GM12878 (cell line): ENCODE measurements around the gene CPSF4L. TPM values are rescaled to one million over a fixed set of nuclear protein-coding genes. Genes with fewer than 3 reads are reported as not detected.
A peak's percentile ranks its signal among the peaks of the same experiment; 100 is the strongest.

Experiments
- ATF7 ChIP-seq: fragments of 450-650 bp; IDR thresholded peaks from 2 replicates; pipeline ENCODE4 v1.6.1; 2016; ENCODE audit warnings: low read depth, mild to moderate bottlenecking
- BCL11A ChIP-seq: IDR thresholded peaks from 2 replicates; pipeline ENCODE4 v1.6.1; 2011; ENCODE audit warnings: low read depth, low read length
- EGR1 ChIP-seq, 2 experiments: IDR thresholded peaks; 1 replicate in 1 of 2; 2 replicates in 1 of 2; pipeline ENCODE4 v1.6.1; 2011 to 2012; ENCODE audit warnings: low read depth in 2 of 2, low read length in 2 of 2, borderline replicate concordance in 1 of 2, mild to moderate bottlenecking in 1 of 2, moderate library complexity in 1 of 2
- HCFC1 ChIP-seq: fragments of 150-350 bp; IDR thresholded peaks from 2 replicates; pipeline ENCODE4 v1.6.1; 2014; ENCODE audit warnings: low read length
- IRF5 ChIP-seq: fragments of 450-650 bp; IDR thresholded peaks from 2 replicates; pipeline ENCODE4 v1.6.1; 2017; ENCODE audit warnings: borderline replicate concordance
- MLLT1 ChIP-seq: fragments of 450-650 bp; IDR thresholded peaks from 2 replicates; pipeline ENCODE4 v1.6.1; 2016; ENCODE audit warnings: mild to moderate bottlenecking
- NR2F1 ChIP-seq: fragments of 450-650 bp; conservative IDR thresholded peaks from 2 replicates; pipeline ENCODE4 v1.6.1; 2017; ENCODE audit warnings: mild to moderate bottlenecking
- RAD21 ChIP-seq: IDR thresholded peaks from 2 replicates; pipeline ENCODE4 v1.6.1; 2011; ENCODE audit warnings: mild to moderate bottlenecking, low read depth, low read length, moderate library complexity; ENCODE audit not compliant: insufficient read depth
- SREBF1 ChIP-seq: IDR thresholded peaks from 2 replicates; pipeline ENCODE4 v1.6.1; 2012; ENCODE audit warnings: mild to moderate bottlenecking, low read length
- SREBF2 ChIP-seq: IDR thresholded peaks from 2 replicates; pipeline ENCODE4 v1.6.1; 2012; ENCODE audit warnings: mild to moderate bottlenecking, low read length
- ZNF24 ChIP-seq: fragments of 450-650 bp; IDR thresholded peaks from 2 replicates; pipeline ENCODE4 v1.6.1; 2017; ENCODE audit warnings: antibody characterized with exemption, mild to moderate bottlenecking
- ZNF622 ChIP-seq: fragments of 450-650 bp; IDR thresholded peaks from 2 replicates; pipeline ENCODE4 v1.6.1; 2017; ENCODE audit warnings: mild to moderate bottlenecking, inconsistent platforms
- polyA plus RNA-seq, 11 experiments: library from polyadenylated mRNA; depleted of rRNA in 4 of 11; unstranded in 6 of 11; stranded (reverse) in 5 of 11; fragments of >200 nt; fragmentation: Nextera tagmentation in 4 of 11; fragmentation: Illumina TruSeq in 1 of 11; extraction: Ambion mirVana in 4 of 11; extraction: Trizol in 1 of 11; gene quantifications; 1 replicate in 1 of 11; 2 replicates in 10 of 11; pipeline versions ENCODE4 v1.2.1 to v1.2.3, GENCODE V29; 2011 to 2016; ENCODE audit warnings: inconsistent platforms in 2 of 11, missing spikeins in 2 of 11, low read depth in 1 of 11
- total RNA-seq, 4 experiments: library from RNA; depleted of rRNA in 3 of 4; stranded (reverse); fragments of >200 nt in 3 of 4; fragmentation: Illumina TruSeq in 1 of 4; extraction: Trizol in 1 of 4; gene quantifications; 2 replicates each; pipeline versions ENCODE4 v1.2.1 to v1.2.3, GENCODE V29; 2013 to 2021
- TF ChIP-seq, protein P1 (sequence below): IDR thresholded peaks from 2 replicates; pipeline ENCODE4 v1.6.1; 2012; ENCODE audit warnings: improper control_type of control experiment, low read depth, low read length; ENCODE audit not compliant: insufficient replicate concordance
- TF ChIP-seq, protein P2 (sequence below): fragments of 450-650 bp; formaldehyde crosslinking; IDR thresholded peaks from 2 replicates; pipeline ENCODE4 v1.4.0; 2022; ENCODE audit warnings: mild to moderate bottlenecking, moderate library complexity

Gene CPSF4L
- total and polyA plus RNA-seq, 10 of the 15 experiments (the other 5 are each of a cell fraction or from before 2014, with no cell fraction given), result not detected

- TF ChIP-seq NR2F1 (peak; percentile 76), RAD21 (no peak), MLLT1 (peak; percentile 65), ATF7 (peak; percentile 28; the same call in 1 of the 2 replicates), ZNF24 (no peak), EGR1 (IDR thresholded peaks at IDR 0.05; ENCODE audit: borderline replicate concordance in 1 of 2, low read depth in 2 of 2, low read length in 2 of 2) (no peak), IRF5 (no peak), ZNF622 (no peak), SREBF2 (no peak), SREBF1 (no peak), HCFC1 (no peak), BCL11A (peak; percentile 19; the same call in 1 of the 2 replicates)
- TF ChIP-seq, protein P1, sequence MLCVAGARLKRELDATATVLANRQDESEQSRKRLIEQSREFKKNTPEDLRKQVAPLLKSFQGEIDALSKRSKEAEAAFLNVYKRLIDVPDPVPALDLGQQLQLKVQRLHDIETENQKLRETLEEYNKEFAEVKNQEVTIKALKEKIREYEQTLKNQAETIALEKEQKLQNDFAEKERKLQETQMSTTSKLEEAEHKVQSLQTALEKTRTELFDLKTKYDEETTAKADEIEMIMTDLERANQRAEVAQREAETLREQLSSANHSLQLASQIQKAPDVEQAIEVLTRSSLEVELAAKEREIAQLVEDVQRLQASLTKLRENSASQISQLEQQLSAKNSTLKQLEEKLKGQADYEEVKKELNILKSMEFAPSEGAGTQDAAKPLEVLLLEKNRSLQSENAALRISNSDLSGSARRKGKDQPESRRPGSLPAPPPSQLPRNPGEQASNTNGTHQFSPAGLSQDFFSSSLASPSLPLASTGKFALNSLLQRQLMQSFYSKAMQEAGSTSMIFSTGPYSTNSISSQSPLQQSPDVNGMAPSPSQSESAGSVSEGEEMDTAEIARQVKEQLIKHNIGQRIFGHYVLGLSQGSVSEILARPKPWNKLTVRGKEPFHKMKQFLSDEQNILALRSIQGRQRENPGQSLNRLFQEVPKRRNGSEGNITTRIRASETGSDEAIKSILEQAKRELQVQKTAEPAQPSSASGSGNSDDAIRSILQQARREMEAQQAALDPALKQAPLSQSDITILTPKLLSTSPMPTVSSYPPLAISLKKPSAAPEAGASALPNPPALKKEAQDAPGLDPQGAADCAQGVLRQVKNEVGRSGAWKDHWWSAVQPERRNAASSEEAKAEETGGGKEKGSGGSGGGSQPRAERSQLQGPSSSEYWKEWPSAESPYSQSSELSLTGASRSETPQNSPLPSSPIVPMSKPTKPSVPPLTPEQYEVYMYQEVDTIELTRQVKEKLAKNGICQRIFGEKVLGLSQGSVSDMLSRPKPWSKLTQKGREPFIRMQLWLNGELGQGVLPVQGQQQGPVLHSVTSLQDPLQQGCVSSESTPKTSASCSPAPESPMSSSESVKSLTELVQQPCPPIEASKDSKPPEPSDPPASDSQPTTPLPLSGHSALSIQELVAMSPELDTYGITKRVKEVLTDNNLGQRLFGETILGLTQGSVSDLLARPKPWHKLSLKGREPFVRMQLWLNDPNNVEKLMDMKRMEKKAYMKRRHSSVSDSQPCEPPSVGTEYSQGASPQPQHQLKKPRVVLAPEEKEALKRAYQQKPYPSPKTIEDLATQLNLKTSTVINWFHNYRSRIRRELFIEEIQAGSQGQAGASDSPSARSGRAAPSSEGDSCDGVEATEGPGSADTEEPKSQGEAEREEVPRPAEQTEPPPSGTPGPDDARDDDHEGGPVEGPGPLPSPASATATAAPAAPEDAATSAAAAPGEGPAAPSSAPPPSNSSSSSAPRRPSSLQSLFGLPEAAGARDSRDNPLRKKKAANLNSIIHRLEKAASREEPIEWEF, result no peak
- TF ChIP-seq, protein P2, sequence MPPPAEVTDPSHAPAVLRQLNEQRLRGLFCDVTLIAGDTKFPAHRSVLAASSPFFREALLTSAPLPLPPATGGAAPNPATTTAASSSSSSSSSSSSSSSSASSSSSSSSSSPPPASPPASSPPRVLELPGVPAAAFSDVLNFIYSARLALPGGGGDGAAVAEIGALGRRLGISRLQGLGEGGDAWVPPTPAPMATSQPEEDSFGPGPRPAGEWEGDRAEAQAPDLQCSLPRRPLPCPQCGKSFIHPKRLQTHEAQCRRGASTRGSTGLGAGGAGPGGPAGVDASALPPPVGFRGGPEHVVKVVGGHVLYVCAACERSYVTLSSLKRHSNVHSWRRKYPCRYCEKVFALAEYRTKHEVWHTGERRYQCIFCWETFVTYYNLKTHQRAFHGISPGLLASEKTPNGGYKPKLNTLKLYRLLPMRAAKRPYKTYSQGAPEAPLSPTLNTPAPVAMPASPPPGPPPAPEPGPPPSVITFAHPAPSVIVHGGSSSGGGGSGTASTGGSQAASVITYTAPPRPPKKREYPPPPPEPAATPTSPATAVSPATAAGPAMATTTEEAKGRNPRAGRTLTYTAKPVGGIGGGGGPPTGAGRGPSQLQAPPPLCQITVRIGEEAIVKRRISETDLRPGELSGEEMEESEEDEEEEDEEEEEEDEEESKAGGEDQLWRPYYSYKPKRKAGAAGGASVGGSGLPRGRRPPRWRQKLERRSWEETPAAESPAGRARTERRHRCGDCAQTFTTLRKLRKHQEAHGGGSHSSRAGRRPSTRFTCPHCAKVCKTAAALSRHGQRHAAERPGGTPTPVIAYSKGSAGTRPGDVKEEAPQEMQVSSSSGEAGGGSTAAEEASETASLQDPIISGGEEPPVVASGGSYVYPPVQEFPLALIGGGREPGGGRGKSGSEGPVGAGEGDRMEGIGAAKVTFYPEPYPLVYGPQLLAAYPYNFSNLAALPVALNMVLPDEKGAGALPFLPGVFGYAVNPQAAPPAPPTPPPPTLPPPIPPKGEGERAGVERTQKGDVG (CRISPR knock-in tag), result no peak
- TF ChIP-seq, all 136 proteins: peak for 8
These were observed 36.5 kb upstream of the CPSF4L start (continued) for GRCh38 chr17:73297934-73298861.
